Measurements from ENCODE around the gene POLN.
"Not testable (repeated sequence)": the region's sequence is repeated elsewhere in the genome, so short reads cannot be mapped to it uniquely, and the experiment has no call there.

POLN gene

DNA sequence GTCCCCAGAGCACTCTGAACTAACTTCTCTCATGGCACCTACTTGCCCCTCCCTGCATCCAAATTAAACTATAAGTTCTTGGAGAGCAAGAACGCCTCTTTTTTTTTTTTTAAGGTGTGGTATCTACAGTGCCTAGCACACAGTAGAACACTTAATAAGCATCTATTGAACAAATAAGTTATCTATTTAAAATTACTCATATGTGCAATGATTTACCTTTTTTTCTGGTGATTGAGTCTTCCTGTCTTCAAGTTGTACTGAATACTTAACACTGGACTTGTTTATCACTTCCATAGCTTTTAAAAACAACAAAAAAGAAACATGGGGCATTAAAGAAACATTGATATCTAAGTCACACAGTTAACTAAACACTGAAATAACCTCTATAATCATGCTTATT is 29.1 kb downstream of the POLN start:
- ChIA-PET POLR2A (no interaction called here), CTCF (interaction anchor here (1.6 kb wide), 1 partner anchor 25 kb away, joined by 3 read pairs; no protein-coding TSS in a partner anchor)
- no peak for TF ChIP-seq CTCF (IDR thresholded peaks at IDR 0.05; ENCODE audit: control extremely low read depth, extremely low read depth, low read depth, missing control alignments)
- DNase-seq (ENCODE audit: extremely low spot score) = no peak

DNA sequence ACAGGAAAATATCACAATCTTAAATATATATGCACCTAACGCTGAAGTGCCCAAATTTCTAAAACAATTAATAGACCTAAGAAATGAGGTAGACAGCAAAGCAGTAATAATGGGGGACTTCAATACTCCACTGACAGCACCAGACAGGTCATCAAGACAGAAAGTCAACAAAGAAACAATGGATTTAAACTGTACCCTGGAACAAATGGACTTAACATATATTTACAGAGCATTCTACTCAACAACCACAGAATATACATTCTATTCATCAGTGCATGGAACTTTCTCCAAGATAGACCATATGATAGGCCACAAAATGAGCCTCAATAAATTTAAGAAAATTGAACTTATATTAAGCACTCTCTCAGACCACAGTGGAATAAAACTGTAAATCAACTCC is 39.1 kb downstream of the POLN start:
- CTCF ChIA-PET; POLR2A ChIA-PET; DNase-seq (ENCODE audit: extremely low spot score): not testable (repeated sequence)

DNA sequence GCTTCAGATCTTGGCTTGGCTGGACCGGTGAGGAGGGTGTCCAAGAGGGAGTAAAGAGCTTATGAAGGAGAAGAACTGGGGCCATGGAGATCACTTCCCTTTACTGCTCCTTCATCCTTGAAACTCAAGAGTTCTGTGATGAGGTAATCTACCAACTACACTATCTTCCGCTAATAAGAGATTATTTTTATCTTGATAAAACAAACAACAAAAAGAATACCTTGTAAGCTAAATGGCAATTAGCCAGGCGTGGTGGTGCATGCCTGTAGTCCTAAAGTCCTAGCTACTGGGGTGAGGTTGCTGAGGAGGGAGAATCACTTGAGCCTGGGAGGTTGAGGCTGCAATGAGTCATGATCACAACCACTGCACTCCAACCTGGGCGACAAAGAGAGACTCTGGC is 47.4 kb downstream of the POLN start:
- TF ChIP-seq CTCF (IDR thresholded peaks at IDR 0.05; ENCODE audit: control extremely low read depth, extremely low read depth, low read depth, missing control alignments) = no peak
- DNase-seq (ENCODE audit: extremely low spot score) = no peak
- ChIA-PET CTCF (interaction anchor here (0.9 kb wide), 1 partner anchor 32 kb away, joined by 3 read pairs; no protein-coding TSS in a partner anchor), POLR2A (no interaction called here)

DNA sequence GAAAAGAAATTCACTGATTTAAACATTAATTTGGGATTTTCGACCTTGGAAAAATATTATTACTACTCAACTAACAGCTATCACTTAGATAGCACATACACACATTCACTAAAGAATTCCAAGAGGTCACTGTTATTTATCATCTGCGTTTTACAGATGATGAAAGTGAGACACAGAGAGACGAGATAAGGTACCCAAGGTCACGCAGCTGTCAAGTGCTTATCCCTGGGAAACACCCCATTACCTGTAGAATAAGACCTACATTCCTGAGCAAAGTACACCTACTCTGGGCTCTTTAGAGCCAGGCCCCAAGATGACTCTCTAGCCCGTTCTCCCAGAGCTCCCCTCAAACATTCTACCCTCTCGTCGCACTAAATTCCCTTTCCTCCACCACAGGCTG is 48.6 kb downstream of the POLN start:
- ChIA-PET POLR2A (no interaction called here), CTCF (no interaction called here)
- no peak for TF ChIP-seq CTCF (IDR thresholded peaks at IDR 0.05; ENCODE audit: control extremely low read depth, extremely low read depth, low read depth, missing control alignments)
- DNase-seq (ENCODE audit: extremely low spot score) = no peak

- ChIA-PET POLR2A (no interaction called here), CTCF (no interaction called here)
- DNase-seq (ENCODE audit: extremely low spot score) = no peak
- TF ChIP-seq CTCF (IDR thresholded peaks at IDR 0.05; ENCODE audit: control extremely low read depth, extremely low read depth, low read depth, missing control alignments) = no peak
Measured at GRCh38 chr4:2186865-2187172, 55.1 kb downstream of the POLN start.

DNA sequence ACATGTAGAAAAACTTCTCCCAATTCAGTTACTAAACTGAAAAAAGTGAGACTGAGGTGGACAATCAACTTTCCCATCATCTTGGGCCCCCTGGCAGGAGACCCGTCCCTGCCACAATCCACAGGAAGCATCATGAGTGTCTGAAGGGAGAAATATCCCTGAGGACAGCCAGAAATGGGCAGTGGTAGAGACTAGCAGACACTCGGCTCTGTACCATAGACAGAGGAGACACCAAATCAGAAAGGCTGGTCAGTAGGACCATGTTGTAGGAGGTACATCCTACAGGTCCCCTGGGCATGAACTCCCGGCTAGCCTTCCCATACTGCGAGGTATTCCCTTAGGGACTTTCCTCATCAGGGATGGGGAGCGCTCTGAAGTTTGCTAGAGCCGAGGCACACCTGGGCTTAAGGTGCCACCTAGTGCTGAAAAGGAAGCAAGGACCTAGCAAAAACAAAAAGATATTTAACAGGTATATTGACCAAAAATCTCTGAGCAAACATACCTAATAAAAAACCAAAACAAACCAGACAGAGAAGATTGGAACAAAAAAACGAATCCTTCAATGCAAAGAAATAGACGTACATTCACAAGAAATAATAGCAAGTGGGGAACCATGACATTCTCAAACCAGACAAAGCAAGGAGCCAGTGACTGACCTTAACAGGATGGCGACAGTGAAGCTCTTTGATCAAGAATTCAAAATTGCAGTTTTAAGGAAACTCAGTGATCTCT is 55.6 kb downstream of the POLN start:
- POLR2A ChIA-PET = no interaction called here
- CTCF ChIA-PET = no interaction called here
- no peak for DNase-seq (ENCODE audit: extremely low spot score)
- TF ChIP-seq CTCF (IDR thresholded peaks at IDR 0.05; ENCODE audit: control extremely low read depth, extremely low read depth, low read depth, missing control alignments) = no peak

DNA sequence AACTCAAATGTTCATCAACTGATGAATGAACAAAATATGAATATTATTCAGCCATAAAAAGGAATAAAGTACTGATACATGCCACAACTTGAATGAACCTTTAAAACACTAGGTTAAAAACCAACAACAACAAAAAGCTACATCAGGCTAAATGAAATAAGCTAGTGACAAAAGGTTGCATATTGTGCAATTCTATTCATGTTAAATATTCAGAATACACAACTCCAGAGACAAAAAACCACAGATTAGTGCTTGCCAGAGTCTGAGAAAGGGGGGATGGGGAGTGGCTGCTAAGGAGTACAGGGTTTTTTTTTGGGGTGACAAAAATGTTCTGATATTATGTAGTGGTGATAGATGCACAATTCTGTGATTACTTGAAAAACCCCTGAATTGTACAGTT is 58.5 kb downstream of the POLN start:
- POLR2A ChIA-PET = no interaction called here
- no peak for DNase-seq (ENCODE audit: extremely low spot score)
- CTCF ChIA-PET = interaction anchor here (1.0 kb wide), 1 partner anchor 18 kb away, joined by 4 read pairs; no protein-coding TSS in a partner anchor
- no peak for TF ChIP-seq CTCF (IDR thresholded peaks at IDR 0.05; ENCODE audit: control extremely low read depth, extremely low read depth, low read depth, missing control alignments)
